Adrenal gland (tissue), 12 donors: ENCODE data around the gene INTS3. TPM values are rescaled to one million over a fixed set of nuclear protein-coding genes. Genes with fewer than 3 reads are reported as not detected.

Source experiments
- DNase-seq, 7 donors: peaks; one replicate each; pipeline ENCODE4 v3.0.0-alpha.2; 2019 to 2020
- H3K27ac ChIP-seq, 5 donors: fragments of 200-600 bp; sonication (generic) in 4 of 5; 1 replicate in 3 of 5; 2 replicates in 2 of 5; pipeline versions ENCODE4 v1.5.1 to v1.8.0; 2016 to 2020; ENCODE audit warnings: mild to moderate bottlenecking in 1 of 5
- H3K27me3 ChIP-seq: fragments of 200-600 bp; 2 replicates; pipeline ENCODE4 v1.8.0; 2021
- H3K36me3 ChIP-seq, 2 donors: fragments of 200-600 bp; replicated peaks in 1 of 2; 1 replicate in 1 of 2; 2 replicates in 1 of 2; pipeline versions ENCODE4 v1.5.1 to v1.8.0; 2018 to 2022
- H3K4me1 ChIP-seq, 2 donors: fragments of 200-600 bp; replicated peaks in 1 of 2; 1 replicate in 1 of 2; 2 replicates in 1 of 2; pipeline versions ENCODE4 v1.5.1 to v1.8.0; 2018 to 2021
- H3K4me3 ChIP-seq, 4 donors: fragments of 200-600 bp; sonication (generic) in 3 of 4; one replicate each; pipeline ENCODE4 v1.5.1; 2016 to 2018
- H3K9me3 ChIP-seq, 3 donors: fragments of 200-600 bp; sonication (generic) in 1 of 3; replicated peaks in 1 of 3; 1 replicate in 2 of 3; 2 replicates in 1 of 3; pipeline versions ENCODE4 v1.5.1 to v1.8.0; 2016 to 2021
- POLR2A ChIP-seq, 2 donors: fragments of 450-650 bp; IDR thresholded peaks; one replicate each; pipeline ENCODE4 v1.6.1; 2017; ENCODE audit warnings: antibody characterized with exemption in 2 of 2, mild to moderate bottlenecking in 2 of 2, moderate library complexity in 1 of 2
- WGBS, 4 donors: extraction: QIAGEN DNeasy Blood & Tissue Kit in 2 of 4; methylation state at CpG; one replicate each; pipeline versions ENCODE4 v1.1.5 to v1.1.7; 2013 to 2017; 5-methylcytosine and 5-hydroxymethylcytosine counted together
- intact Hi-C, 2 donors: fragments of 100-400 bp; cut with DNase I; formaldehyde crosslinking; loops; one replicate each; pipeline versions ENCODE4 v1.14.1 to v1.15.0; 2022 to 2023
- polyA plus RNA-seq, 3 donors: library from polyadenylated mRNA; stranded (reverse); fragments of 200-250 nt in 2 of 3; fragments of 350-450 nt in 1 of 3; fragmentation: Illumina TruSeq in 1 of 3; extraction: RNeasy Lipid Tissue Mini Kit (QIAGEN cat#74804) in 1 of 3; gene quantifications; one replicate each; pipeline ENCODE4 v1.2.3, GENCODE V29; 2013 to 2014
- total RNA-seq, 9 donors: library from RNA; depleted of rRNA in 4 of 9; stranded (reverse); fragments of >200 nt in 4 of 9; fragments of 120-200 nt in 1 of 9; fragmentation: NEBNext Ultra II Directional in 1 of 9; extraction: Animal tissue kit (Norgen Biotek cat#: 25700) in 1 of 9; gene quantifications; one replicate each; pipeline versions ENCODE4 v1.1.0 to v1.2.4, GENCODE V29; 2013 to 2023
- TF ChIP-seq, protein P1 (sequence below), 6 experiments: fragments of 450-650 bp in 4 of 6; fragments of 200-600 bp in 2 of 6; sonication (generic) in 1 of 6; IDR thresholded peaks; 1 replicate in 5 of 6; 2 replicates in 1 of 6; pipeline versions ENCODE4 v1.5.1 to v1.8.0; 2016 to 2021; ENCODE audit warnings: antibody characterized with exemption in 6 of 6, mild to moderate bottlenecking in 2 of 6, moderate library complexity in 1 of 6
- donor health status: healthy with polysubstance abuse.
- donor health status: Bipolar disorder and iron deficiency.
- donor health status: DM: yes; HTN: yes; CAD: no.
- donor health status: DM: no; HTN: no; CAD: no.
- donor health status: DM: no; HTN: no; CAD: no.
- donor health status: DM: yes; HTN: yes; CAD: no.

The INTS3 gene
- total and polyA plus RNA-seq, 12 donors: 40.7 to 148 (median 61.2) TPM

DNA sequence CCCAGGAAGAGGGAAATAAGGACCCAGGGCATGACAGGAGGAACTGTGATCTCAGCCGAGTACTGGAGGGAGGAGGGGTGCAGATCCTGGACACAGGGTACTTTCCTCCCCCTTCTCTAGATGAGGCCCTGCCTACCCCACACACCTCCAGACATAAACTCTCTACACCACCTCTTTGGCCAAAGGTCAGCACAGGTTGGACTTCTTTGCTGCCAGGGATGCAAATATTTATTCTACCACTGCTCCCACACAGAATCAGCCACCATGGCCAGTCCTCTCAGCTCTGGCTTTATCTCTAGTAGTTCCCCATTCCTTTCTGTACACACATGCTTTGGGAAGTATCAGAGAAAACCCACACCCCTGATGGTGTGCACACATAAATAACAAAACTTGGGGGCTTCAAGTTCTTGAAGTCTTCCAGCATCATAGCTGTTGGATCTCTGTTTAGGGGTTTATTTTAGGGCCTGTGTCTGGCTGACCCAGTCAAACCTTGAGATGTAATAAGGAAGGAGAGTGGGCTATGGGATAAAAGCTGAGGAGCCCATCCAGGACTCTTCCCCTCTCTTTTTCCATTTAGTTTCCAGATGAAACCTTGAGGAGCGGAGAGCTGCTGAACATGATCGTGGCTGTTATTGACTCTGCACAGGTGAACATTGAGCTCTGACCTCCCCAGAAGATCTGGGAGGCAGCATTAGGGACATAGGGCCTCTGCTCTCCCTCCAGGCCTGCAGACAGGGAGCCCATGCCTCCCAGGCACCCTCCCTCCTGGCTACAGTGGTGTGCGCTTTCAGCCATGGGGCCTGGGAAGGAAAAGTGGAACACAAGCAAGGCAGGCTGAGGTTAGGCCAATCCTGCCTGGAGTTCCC, 40.7 kb downstream of the INTS3 start:
- Histone ChIP-seq H3K27ac (peak overlapping the region in 1 of 5 donors; percentile 15), H3K9me3 (no peaks in the 10 kb centered on the region), H3K4me1 (peaks cover 0 to 3% of the 10 kb centered on the region in 2 donors), H3K36me3 (peaks cover 0 to 88% of the 10 kb centered on the region in 2 donors), H3K4me3 (no peak overlapping the region), H3K27me3 (no peaks in the 10 kb centered on the region)
- intact Hi-C loops: loop anchor here (10.0 kb wide), 1 partner anchor 254 kb away; no protein-coding TSS in a partner anchor
- TF ChIP-seq, protein P1, sequence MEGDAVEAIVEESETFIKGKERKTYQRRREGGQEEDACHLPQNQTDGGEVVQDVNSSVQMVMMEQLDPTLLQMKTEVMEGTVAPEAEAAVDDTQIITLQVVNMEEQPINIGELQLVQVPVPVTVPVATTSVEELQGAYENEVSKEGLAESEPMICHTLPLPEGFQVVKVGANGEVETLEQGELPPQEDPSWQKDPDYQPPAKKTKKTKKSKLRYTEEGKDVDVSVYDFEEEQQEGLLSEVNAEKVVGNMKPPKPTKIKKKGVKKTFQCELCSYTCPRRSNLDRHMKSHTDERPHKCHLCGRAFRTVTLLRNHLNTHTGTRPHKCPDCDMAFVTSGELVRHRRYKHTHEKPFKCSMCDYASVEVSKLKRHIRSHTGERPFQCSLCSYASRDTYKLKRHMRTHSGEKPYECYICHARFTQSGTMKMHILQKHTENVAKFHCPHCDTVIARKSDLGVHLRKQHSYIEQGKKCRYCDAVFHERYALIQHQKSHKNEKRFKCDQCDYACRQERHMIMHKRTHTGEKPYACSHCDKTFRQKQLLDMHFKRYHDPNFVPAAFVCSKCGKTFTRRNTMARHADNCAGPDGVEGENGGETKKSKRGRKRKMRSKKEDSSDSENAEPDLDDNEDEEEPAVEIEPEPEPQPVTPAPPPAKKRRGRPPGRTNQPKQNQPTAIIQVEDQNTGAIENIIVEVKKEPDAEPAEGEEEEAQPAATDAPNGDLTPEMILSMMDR (IDR thresholded peaks at IDR 0.05): no peak
- no peak for TF ChIP-seq POLR2A (IDR thresholded peaks at IDR 0.05)
- DNase-seq: no peak
- WGBS, 4 donors: 82 to 93% (median 86%) methylated on average over 4 of the region's 4 CpGs

DNA sequence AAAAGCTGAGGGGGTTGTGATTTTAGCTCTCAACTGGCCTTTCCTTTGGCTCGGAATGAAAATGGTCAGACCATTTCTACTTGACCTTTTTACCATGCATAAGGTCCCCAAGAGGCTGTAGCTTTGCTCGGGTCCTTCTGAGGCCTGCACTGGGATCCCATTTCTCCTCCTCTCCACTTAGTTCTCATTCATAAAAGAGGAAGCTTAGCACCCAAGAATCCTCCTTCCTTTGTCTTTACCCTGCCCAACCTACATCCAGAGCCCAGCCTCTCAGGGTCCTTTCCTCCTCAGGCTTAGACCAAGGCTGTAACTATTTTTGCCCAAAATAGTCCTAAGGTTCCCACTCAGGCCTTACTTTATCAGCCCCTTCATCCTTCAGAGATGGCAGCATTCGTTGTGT, 41.4 kb downstream of the INTS3 start:
- H3K4me3 ChIP-seq: no peak overlapping the region
- H3K4me1 ChIP-seq: peaks cover 0 to 4% of the 10 kb centered on the region in 2 donors
- H3K27me3 ChIP-seq: no peaks in the 10 kb centered on the region
- DNase-seq: no peak
- H3K9me3 ChIP-seq: no peaks in the 10 kb centered on the region
- intact Hi-C loops: loop anchor here (10.0 kb wide), 1 partner anchor 254 kb away; no protein-coding TSS in a partner anchor
- no peak for TF ChIP-seq POLR2A (IDR thresholded peaks at IDR 0.05)
- TF ChIP-seq, protein P1 (IDR thresholded peaks at IDR 0.05): no peak
- H3K27ac ChIP-seq: peak overlapping the region in 2 of 5 donors; percentile 15 to 55
- peaks cover 0 to 81% of the 10 kb centered on the region in 2 donors for H3K36me3 ChIP-seq
- WGBS, 4 donors: 74 to 82% (median 77%) methylated on average over 3 of the region's 3 CpGs

DNA sequence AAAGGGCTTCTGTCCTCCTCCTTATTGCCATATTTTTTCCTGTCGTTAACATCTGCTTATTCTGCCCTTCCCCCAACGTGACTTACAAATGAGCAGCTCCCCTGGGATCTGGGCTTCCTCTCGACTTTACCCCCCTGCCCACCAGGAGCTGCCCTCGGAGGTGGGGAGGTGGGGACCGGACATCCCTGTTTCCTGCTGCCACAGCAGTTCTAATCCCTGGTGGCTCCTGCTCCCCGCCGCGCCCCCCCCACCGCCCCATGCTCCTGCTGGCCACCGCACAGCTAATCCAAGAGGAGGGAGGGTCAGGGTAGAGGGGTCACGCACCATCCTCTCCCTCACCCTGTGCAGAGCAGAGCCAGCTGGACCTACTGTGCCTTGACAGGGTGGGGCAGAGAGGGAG, 42.9 kb downstream of the INTS3 start:
- H3K27ac ChIP-seq: peak overlapping the region in 2 of 5 donors; percentile 38 to 55
- H3K4me1 ChIP-seq: peaks cover 4 to 20% of the 10 kb centered on the region in 2 donors
- 65 to 81% (median 70%) methylated on average over 8 to 11 of the region's 11 CpGs for WGBS, 4 donors
- no peak overlapping the region for H3K4me3 ChIP-seq
- no peaks in the 10 kb centered on the region for H3K27me3 ChIP-seq
- TF ChIP-seq, protein P1 (IDR thresholded peaks at IDR 0.05): no peak
- TF ChIP-seq POLR2A (IDR thresholded peaks at IDR 0.05): no peak
- peak in 1 of 7 donors; percentile 23 for DNase-seq
- H3K9me3 ChIP-seq: no peaks in the 10 kb centered on the region
- intact Hi-C loops: loop anchor here in 1 of 2 donors (10.0 kb wide), 2 partner anchors 96 to 196 kb away; partner anchors contain the start of genes ILF2 and NPR1
- H3K36me3 ChIP-seq: peaks cover 0 to 65% of the 10 kb centered on the region in 2 donors

DNA sequence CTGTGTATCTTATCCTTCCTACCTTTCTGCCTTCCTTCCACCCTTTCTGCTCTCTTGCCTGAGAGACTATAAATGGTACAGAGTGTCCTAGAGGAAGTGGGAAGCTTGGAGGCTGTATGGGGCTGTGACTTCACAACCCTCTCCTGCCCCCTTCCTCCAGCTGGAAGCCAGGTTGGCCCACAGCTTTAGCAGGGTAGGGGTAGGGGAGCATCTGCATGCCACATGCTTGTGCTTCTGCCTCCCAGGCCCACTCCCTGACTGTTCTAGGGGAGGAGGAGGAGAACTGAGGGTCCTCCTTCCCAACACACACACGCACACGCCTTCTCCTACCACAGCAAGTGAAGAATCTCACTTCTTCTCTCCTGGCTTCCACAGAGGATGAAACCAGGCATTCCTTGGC, 43.4 kb downstream of the INTS3 start:
- 91 to 100% (median 100%) methylated on average over 2 of the region's 2 CpGs for WGBS, 4 donors
- Histone ChIP-seq H3K36me3 (peaks cover 0 to 61% of the 10 kb centered on the region in 2 donors), H3K27ac (peak overlapping the region in 2 of 5 donors; percentile 38 to 55), H3K9me3 (no peaks in the 10 kb centered on the region), H3K27me3 (no peaks in the 10 kb centered on the region), H3K4me1 (peaks cover 9 to 24% of the 10 kb centered on the region in 2 donors), H3K4me3 (no peak overlapping the region)
- TF ChIP-seq POLR2A (IDR thresholded peaks at IDR 0.05): no peak
- TF ChIP-seq, protein P1 (IDR thresholded peaks at IDR 0.05): no peak
- intact Hi-C loops: loop anchor here in 1 of 2 donors (10.0 kb wide), 2 partner anchors 96 to 196 kb away; partner anchors contain the start of genes ILF2 and NPR1
- no peak for DNase-seq
